GF-D8 (cell line): ENCODE data around the gene MRPL44.

Experiments
- DNase-seq: peaks from one replicate; lab custom pipeline; 2025; lab: John Stamatoyannopoulos, UW

MRPL44 gene

DNA sequence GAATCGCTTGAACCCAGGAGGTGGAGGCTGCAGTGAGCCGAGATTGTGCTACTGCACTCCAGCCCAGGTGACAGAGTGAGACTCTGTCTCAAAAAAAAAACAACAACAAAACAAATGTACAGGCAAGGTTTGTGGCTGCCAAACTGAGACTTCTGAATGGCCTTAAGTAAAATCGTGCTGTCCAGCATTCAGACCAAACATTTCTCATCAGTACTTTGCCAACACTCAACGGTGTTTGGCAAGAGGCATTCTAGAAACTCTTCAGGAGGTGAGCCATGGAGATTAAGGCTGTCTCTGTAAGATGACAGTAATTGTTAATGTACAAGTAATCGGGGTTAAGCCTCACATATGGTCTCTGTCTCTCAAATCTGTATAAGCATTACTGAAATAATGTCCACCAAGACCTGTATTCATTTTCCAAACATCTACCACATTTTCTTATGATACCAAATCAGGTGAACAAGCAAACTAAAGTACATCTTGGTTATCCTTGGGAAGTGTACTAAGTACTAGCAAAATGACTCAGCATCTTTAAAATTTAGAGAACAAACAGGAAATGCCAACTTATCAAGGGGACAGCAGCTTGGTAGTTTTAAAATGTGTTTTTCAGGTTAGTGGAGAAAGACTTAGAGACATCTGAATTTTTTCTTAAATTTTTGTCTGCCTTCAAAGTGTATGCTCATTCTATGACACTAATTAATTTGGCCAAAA lies 52.5 kb downstream of the MRPL44 start:
- DNase-seq = no peak

DNA sequence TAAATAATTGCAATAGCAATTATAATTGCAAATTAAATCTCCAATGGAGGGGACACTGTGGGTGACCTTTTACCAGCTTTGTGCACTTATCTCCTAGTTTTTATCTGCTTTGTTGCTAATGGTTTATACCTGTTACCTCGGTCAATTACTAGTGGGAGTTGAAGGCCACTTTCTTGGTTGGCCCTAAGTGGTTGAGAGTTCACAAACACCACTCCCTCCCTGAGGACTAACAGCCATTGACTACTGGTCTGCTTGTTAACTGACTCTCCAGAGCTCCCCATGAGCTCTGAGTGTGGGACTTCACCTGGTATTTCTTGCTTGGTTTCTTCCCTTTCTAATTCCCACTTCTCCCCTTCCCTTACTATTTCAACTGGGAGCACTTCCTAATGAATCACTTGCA lies 54.6 kb downstream of the MRPL44 start:
- no peak for DNase-seq

DNA sequence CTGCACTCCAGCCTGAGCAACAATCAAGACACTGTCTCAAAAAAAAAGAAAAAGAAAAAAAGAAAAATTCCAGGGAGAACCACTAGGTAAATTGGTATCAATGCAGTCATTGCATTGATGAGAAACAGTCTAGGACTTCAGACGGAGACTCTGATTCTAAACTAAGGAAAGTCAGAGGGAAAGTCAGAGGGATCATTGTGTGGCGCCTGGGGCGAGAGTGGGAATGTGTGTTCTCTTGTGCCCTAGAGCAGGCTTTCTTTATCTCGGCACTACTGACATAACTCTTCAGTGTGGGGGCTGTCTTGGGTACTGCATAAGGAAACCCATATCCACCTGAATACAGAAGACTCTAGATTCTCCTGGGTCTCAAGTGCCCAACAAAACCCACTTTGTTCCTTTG lies 57.1 kb downstream of the MRPL44 start:
- no peak for DNase-seq

GRCh38 chr2:224016963-224017362 lies 59.7 kb downstream of the MRPL44 start:
- no peak for DNase-seq
